HG03095 (cell line): ENCODE measurements around the gene GATB.

Experiments
- ATAC-seq: cut with Tn5 transposase; IDR thresholded peaks from one replicate; pipeline ENCODE4 v1.9.1; 2021; ENCODE audit warnings: moderate library complexity; ENCODE audit not compliant: unreplicated experiment

The GATB gene

GRCh38 chr4:151676301-151676700 is 84.5 kb downstream of the GATB start:
- no peak for ATAC-seq

- ATAC-seq, result no peak
These were observed 85.3 kb downstream of the GATB start for GRCh38 chr4:151675411-151675971.

GRCh38 chr4:151674804-151675391 is 85.9 kb downstream of the GATB start:
- no peak for ATAC-seq

GRCh38 chr4:151673908-151674520 is 86.8 kb downstream of the GATB start:
- ATAC-seq, result no peak

- no peak for ATAC-seq
These were observed 87.8 kb downstream of the GATB start for GRCh38 chr4:151672996-151673395.

GRCh38 chr4:151671541-151672059 is 89.2 kb downstream of the GATB start:
- no peak for ATAC-seq

GRCh38 chr4:151670843-151671242 is 90.0 kb downstream of the GATB start:
- ATAC-seq, result no peak

GRCh38 chr4:151669990-151670389 is 90.8 kb downstream of the GATB start:
- ATAC-seq, result no peak

GRCh38 chr4:151668689-151669402 is 92.0 kb downstream of the GATB start:
- no peak for ATAC-seq

- ATAC-seq, result no peak
These were observed 93.1 kb downstream of the GATB start for GRCh38 chr4:151667666-151668065.

- ATAC-seq, result no peak
These were observed 93.8 kb downstream of the GATB start for GRCh38 chr4:151667048-151667447.

- no peak for ATAC-seq
These were observed 94.3 kb downstream of the GATB start for GRCh38 chr4:151666501-151666900.

- ATAC-seq, result no peak
These were observed 95.1 kb downstream of the GATB start for GRCh38 chr4:151665785-151666127.

- ATAC-seq, result no peak
These were observed 95.6 kb downstream of the GATB start for GRCh38 chr4:151665022-151665784.

GRCh38 chr4:151664289-151664688 is 96.5 kb downstream of the GATB start:
- ATAC-seq, result no peak

- ATAC-seq, result no peak
These were observed 97.7 kb downstream of the GATB start for GRCh38 chr4:151663109-151663508.

- ATAC-seq, result no peak
These were observed 98.9 kb downstream of the GATB start for GRCh38 chr4:151661873-151662272.

GRCh38 chr4:151660676-151661075 is 100.1 kb downstream of the GATB start:
- no peak for ATAC-seq

- no peak for ATAC-seq
These were observed 101.0 kb downstream of the GATB start for GRCh38 chr4:151659601-151660364.

GRCh38 chr4:151658959-151659600 is 101.7 kb downstream of the GATB start:
- no peak for ATAC-seq
